ENCODE data around the gene PRKCH. TPM values are rescaled to one million over a fixed set of nuclear protein-coding genes. Genes with fewer than 3 reads are reported as not detected.

PRKCH gene
- total and polyA plus RNA-seq, 2 of the 13 experiments (the other 11 are each of a cell fraction or from before 2014, with no cell fraction given), result 0.48 to 1.3 TPM

GRCh38 chr14:61321385-61322010 is at the start of gene PRKCH (continued):
- TF ChIP-seq, protein P1, sequence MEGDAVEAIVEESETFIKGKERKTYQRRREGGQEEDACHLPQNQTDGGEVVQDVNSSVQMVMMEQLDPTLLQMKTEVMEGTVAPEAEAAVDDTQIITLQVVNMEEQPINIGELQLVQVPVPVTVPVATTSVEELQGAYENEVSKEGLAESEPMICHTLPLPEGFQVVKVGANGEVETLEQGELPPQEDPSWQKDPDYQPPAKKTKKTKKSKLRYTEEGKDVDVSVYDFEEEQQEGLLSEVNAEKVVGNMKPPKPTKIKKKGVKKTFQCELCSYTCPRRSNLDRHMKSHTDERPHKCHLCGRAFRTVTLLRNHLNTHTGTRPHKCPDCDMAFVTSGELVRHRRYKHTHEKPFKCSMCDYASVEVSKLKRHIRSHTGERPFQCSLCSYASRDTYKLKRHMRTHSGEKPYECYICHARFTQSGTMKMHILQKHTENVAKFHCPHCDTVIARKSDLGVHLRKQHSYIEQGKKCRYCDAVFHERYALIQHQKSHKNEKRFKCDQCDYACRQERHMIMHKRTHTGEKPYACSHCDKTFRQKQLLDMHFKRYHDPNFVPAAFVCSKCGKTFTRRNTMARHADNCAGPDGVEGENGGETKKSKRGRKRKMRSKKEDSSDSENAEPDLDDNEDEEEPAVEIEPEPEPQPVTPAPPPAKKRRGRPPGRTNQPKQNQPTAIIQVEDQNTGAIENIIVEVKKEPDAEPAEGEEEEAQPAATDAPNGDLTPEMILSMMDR (CRISPR knock-in tag; IDR thresholded peaks at IDR 0.05), result peak; percentile 51
- TF ChIP-seq, protein P2, sequence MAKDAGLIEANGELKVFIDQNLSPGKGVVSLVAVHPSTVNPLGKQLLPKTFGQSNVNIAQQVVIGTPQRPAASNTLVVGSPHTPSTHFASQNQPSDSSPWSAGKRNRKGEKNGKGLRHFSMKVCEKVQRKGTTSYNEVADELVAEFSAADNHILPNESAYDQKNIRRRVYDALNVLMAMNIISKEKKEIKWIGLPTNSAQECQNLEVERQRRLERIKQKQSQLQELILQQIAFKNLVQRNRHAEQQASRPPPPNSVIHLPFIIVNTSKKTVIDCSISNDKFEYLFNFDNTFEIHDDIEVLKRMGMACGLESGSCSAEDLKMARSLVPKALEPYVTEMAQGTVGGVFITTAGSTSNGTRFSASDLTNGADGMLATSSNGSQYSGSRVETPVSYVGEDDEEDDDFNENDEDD (CRISPR knock-in tag; IDR thresholded peaks at IDR 0.05; ENCODE audit: borderline replicate concordance), result peak; percentile 48; the same call in 1 of the 2 replicates
- TF ChIP-seq MAZ (IDR thresholded peaks at IDR 0.05; ENCODE audit: borderline replicate concordance, low read depth, low read length), result no peak
- 0 out of 2 replicates have a peak, but pooled peaks have one; percentile 59 for TF ChIP-seq MAZ (CRISPR knock-in tag; IDR thresholded peaks at IDR 0.05; ENCODE audit: low read depth)
- TF ChIP-seq HHEX (CRISPR knock-in tag; IDR thresholded peaks at IDR 0.05), result no peak
- no peak for TF ChIP-seq SALL2 (CRISPR knock-in tag; IDR thresholded peaks at IDR 0.05)
- no peak for TF ChIP-seq DNMT3B (CRISPR knock-in tag; conservative IDR thresholded peaks at IDR 0.05)
- TF ChIP-seq, protein P3, sequence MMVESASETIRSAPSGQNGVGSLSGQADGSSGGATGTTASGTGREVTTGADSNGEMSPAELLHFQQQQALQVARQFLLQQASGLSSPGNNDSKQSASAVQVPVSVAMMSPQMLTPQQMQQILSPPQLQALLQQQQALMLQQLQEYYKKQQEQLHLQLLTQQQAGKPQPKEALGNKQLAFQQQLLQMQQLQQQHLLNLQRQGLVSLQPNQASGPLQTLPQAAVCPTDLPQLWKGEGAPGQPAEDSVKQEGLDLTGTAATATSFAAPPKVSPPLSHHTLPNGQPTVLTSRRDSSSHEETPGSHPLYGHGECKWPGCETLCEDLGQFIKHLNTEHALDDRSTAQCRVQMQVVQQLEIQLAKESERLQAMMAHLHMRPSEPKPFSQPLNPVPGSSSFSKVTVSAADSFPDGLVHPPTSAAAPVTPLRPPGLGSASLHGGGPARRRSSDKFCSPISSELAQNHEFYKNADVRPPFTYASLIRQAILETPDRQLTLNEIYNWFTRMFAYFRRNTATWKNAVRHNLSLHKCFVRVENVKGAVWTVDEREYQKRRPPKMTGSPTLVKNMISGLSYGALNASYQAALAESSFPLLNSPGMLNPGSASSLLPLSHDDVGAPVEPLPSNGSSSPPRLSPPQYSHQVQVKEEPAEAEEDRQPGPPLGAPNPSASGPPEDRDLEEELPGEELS (CRISPR knock-in tag; IDR thresholded peaks at IDR 0.05), result 0 out of 2 replicates have a peak, but pooled peaks have one; percentile 21
- TF ChIP-seq ZNF234 (CRISPR knock-in tag; conservative IDR thresholded peaks at IDR 0.05), result 0 out of 2 replicates have a peak, but pooled peaks have one; percentile 29
- peak; percentile 51; the same call in 1 of the 2 replicates for TF ChIP-seq POGZ (CRISPR knock-in tag; IDR thresholded peaks at IDR 0.05)
- 0 out of 2 replicates have a peak, but pooled peaks have one; percentile 41 for TF ChIP-seq YEATS4 (CRISPR knock-in tag; IDR thresholded peaks at IDR 0.05; ENCODE audit: borderline replicate concordance)
- TF ChIP-seq GATAD2A (CRISPR knock-in tag; IDR thresholded peaks at IDR 0.05), result 0 out of 2 replicates have a peak, but pooled peaks have one; percentile 22
- TF ChIP-seq RFXANK (CRISPR knock-in tag; IDR thresholded peaks at IDR 0.05), result no peak
- no peak for TF ChIP-seq TGIF2 (CRISPR knock-in tag; IDR thresholded peaks at IDR 0.05)
- TF ChIP-seq HDAC1 (CRISPR knock-in tag; IDR thresholded peaks at IDR 0.05), result peak; percentile 47; the same call in 1 of the 2 replicates
- TF ChIP-seq, protein P4, sequence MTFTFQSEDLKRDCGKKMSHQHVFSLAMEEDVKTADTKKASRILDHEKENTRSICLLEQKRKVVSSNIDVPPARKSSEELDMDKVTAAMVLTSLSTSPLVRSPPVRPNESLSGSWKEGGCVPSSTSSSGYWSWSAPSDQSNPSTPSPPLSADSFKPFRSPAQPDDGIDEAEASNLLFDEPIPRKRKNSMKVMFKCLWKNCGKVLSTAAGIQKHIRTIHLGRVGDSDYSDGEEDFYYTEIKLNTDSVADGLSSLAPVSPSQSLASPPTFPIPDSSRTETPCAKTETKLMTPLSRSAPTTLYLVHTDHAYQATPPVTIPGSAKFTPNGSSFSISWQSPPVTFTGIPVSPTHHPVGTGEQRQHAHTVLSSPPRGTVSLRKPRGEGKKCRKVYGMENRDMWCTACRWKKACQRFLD (CRISPR knock-in tag; IDR thresholded peaks at IDR 0.05; ENCODE audit: borderline replicate concordance), result 0 out of 2 replicates have a peak, but pooled peaks have one; percentile 68
- TF ChIP-seq, protein P5, sequence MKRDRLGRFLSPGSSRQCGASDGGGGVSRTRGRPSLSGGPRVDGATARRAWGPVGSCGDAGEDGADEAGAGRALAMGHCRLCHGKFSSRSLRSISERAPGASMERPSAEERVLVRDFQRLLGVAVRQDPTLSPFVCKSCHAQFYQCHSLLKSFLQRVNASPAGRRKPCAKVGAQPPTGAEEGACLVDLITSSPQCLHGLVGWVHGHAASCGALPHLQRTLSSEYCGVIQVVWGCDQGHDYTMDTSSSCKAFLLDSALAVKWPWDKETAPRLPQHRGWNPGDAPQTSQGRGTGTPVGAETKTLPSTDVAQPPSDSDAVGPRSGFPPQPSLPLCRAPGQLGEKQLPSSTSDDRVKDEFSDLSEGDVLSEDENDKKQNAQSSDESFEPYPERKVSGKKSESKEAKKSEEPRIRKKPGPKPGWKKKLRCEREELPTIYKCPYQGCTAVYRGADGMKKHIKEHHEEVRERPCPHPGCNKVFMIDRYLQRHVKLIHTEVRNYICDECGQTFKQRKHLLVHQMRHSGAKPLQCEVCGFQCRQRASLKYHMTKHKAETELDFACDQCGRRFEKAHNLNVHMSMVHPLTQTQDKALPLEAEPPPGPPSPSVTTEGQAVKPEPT (CRISPR knock-in tag; IDR thresholded peaks at IDR 0.05; ENCODE audit: low read depth), result 0 out of 2 replicates have a peak, but pooled peaks have one; percentile 17
- 0 out of 2 replicates have a peak, but pooled peaks have one; percentile 32 for TF ChIP-seq BCL3 (CRISPR knock-in tag; IDR thresholded peaks at IDR 0.05)
- TF ChIP-seq ZNF564 (CRISPR knock-in tag; IDR thresholded peaks at IDR 0.05), result 0 out of 2 replicates have a peak, but pooled peaks have one; percentile 41
- peak; percentile 33 for TF ChIP-seq HNRNPLL (IDR thresholded peaks at IDR 0.05; ENCODE audit: low read depth, low read length, poor library complexity, severe bottlenecking)
